ENCODE results near the gene B4GALNT3.

The B4GALNT3 gene

DNA sequence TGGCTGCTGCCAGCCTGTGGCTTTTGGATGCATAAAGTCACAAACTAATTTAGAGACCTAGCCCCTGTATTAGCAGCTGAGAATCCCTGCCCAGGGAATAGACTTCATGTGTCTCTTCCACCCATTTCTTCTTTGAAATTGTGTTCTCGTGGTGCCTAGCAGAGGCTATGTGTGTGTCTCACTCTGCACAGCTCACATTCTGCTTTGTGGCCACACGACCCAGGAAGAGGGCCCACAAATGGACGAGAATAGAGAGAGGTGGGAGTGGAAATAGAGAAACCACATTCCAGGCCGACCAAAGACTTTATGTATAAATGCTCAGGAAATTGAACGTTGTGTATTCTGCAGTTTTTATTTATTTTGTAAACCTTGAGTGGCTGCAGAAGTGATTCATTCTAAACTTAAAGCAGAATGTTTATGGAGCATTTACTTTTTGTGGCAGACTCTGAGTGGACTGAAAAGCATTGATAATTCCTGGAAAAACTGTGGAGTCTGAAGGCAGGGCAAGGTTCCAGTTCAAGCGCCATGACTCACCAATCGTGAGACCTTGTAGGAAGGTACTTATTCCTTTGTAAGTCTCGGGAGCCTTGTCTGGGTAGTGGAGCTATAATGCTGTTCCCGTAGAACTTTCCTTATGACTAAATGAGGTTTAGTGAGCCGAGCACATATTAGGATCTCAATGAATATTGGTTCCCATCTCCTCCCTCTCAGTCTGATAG, 9.1 kb downstream of the B4GALNT3 start:
- DNase-seq, result no peak

DNA sequence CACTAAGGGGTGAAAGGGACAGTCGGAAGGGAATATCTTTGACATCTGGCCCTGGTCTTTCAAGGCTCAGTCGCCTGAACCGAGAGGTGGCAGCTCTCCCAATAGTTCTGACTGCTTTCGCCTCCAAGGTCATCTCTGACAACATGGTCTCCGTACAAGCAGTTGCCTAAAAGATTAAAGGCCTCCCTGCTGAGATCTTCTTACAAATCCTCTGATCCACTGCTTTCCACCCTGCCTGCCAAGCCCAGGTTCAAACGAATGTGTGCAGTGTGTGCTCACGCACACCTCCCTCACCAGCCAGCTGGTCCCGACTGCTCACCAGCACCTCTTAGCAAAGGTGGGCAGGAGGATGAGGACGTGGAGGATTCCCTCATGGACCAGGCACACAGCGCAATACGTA, 10.4 kb downstream of the B4GALNT3 start:
- no peak for DNase-seq

DNA sequence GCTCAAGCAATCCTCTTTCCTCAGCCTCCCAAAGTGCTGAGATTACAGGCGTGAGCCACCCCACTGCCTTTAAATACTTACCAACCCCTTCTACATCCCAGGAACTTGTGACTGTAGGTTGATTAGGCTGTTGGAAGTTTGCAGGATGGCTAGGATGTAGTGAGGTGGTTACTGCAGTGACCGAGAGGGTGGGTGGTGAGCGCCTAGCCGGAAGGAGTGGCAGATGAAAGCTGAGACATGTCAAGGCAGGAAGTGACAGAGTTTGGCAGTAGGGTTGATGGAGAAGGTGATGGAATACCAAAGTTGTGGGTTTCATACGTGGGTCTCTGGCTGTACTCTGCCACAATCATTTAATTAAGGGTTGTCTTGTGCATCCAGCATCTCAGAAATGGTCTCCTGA, 13.5 kb downstream of the B4GALNT3 start:
- DNase-seq, result no peak

DNA sequence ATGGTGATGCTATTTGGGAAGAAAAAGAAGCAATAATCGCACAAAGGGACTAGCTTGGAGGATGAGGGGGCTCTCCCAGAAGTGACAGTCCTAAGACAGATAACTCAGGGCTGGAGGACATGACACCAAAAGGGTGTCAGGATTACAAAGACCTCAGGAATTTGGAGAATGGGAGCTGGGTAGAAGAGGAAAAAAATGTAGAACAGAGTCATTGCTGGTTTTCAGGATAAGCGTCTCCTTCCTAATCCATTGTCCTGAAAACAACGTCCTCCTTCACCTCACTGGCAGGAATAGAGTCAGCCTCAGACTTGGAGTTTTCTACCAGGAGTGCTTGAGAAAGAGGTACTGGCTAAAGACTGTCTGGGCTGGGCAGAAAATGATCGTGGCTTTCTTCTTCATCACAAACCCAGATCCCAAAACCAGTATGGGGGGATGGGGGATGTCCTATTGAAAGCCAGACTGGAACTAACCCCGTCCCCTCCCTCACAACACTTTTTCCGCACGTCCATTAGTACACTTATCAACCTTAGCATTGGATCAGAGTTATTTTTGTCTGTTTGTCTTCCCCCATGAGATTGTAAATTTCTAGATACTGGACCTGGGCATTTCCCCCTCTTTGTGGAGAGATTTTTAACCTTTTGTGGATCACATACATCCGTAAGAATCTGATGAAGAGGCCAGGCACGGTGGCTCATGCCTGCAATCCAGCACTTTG, 14.3 kb downstream of the B4GALNT3 start:
- DNase-seq, result no peak

DNA sequence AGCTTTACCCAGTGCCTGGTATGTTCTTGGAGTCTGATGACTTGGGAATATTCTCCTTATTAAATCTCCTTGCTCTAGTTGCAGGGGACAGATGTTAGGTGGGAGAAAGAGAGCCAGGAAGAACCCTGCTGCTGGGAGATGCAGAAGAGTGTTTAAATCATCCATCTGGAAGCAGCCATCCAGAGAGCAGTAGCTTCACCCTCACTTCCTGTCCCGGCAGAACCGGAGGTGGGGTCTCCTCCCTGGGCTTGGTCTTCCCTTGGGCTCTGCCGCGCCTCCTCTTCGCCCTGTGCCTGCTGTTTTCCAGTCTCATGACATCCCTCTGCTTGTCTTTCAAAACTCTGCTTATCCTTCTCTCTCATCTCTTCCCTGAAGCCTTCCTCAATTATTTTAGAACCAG, 15.5 kb downstream of the B4GALNT3 start:
- no peak for DNase-seq

DNA sequence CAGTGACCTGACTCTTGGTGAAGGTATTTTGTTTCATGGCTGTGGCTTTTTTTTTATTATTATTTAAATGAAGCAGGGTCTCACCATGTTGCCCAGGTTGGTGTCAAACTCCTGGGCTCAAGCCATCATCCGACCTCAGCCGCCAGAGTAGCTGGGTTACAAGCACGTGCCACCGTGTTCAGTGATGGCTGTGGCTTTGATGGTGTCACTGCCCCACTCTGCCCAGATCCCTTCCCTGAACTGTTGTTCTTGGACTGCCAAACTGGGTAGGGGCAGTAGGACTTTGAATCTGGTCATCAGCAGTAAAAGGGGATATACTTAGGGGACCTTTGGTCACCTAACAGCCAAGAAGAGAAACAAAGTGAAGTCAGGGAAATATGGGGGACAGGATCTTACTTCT, 19.4 kb downstream of the B4GALNT3 start:
- DNase-seq, result no peak

DNA sequence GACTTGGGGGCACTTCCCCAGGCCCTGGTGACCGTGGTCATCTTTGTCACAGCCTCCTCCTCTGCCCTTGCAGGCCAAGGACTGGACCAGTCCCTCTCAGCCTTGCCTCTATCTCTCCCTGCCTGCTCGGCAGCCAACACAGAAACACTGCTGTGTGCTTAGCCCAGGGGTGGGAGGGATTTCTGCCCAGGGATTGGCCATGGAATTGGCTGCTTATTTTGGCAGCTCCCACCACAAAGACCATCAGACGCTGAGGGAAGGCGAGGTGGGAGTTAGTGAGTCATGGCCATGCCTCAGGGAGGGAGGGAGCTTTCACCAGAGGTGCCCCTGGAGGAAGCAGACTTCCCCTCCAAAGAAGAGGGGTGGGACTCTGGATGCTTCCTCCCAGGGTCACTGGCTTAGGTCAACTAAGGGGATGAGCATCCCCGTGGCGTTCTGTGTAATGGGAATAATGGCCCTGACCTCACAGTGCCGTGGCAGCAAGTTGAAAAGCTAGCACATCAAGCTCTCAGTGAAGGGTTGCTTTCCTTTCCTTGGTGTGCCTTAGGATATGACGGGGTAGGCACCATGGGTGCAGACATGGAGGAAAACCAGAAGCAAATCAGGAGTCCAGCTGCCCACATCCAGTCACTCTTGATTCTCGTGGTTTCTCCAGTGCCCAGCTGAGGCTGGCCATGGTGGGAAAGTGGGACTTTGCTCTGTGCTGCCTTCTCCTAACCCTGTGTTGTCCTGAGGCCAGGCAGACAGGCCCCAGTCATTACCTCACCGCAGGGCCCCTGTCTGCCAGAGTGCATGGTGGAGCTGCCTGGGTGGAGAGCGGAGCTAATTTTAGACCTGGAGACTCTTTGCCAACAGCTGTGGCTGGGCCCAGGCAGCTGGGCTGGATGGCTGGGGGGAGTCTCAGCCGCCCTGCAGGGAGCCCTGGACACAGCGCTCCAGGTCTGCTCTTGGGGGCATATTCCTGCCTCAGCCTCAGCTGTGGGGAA, 21.4 kb downstream of the B4GALNT3 start:
- no peak for DNase-seq

DNA sequence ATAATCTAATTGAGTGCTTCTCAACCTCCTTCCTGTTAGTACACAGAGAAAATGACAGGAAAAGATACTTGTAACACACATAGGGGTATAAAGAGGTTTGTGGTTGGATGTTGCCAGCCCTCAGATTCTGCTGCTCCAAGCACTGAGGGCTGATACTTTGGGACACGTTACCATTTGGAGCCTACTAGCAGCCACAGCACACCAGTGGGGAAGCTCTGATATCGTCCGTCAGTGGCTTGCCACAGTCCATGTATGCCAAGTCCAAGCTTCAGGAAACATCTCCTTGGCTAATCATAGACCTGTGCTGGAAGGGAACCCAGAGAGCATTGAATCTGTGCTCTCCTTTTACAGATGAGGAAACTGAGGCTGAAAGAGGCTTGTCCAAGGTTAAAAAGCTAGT, 22.3 kb downstream of the B4GALNT3 start:
- no peak for DNase-seq

DNA sequence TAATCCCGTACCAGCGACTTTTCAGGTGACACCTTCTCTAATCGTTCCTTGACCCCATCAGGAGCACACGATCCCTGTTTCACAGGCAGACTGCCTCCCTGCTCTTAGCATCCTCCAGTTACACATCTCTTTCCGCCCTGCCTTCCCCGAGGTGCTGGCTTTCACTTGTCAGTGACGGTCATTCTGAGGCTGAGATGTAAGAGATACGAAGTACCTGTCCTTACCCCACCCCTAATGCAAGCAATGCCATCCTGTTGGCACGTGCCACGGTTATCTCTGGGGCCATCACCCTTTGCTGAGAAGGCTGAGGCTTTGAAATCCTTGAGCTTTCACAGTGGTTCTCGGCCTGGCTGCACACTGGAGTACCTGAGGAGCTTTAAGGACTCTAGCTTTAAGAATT, 24.4 kb downstream of the B4GALNT3 start:
- DNase-seq, result no peak

DNA sequence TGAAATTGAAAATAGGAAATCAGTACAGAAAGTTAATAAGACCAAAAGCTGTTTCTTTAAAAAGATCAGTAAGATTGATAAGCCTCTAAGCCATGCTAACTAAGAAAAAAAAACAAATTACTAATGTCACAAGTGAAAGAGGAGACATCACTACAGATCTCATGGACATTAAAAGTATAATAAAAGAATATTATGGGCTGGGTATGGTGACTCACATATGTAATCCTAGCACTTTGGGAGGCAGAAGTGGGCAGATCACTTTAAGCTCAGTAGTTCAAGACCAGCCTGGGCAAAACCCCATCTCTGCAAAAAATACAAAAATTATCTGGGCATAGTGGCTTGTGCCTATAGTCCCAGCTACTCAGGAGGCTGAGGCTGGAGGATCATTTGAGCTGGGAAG, 30.5 kb downstream of the B4GALNT3 start:
- DNase-seq, result no peak

DNA sequence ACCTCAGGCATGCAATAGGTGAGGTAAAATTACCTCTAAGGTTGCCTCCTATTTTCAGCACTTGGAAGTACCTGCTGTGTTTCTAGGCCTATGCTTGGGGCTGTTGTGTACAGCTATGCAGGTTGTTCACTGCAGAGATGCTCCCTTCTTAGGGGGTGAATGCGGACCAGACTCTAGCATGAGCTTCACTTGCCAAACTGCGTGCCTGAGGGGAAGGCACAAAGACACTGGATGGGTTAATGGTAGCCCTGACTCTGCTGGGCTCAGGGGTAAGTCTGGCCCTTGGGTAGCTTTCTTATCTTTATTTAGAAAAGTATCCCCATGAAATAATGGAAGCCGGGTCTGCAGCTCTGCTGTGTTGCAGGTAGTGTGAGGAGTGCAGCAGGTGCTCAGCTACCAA, 35.7 kb downstream of the B4GALNT3 start:
- DNase-seq, result no peak

DNA sequence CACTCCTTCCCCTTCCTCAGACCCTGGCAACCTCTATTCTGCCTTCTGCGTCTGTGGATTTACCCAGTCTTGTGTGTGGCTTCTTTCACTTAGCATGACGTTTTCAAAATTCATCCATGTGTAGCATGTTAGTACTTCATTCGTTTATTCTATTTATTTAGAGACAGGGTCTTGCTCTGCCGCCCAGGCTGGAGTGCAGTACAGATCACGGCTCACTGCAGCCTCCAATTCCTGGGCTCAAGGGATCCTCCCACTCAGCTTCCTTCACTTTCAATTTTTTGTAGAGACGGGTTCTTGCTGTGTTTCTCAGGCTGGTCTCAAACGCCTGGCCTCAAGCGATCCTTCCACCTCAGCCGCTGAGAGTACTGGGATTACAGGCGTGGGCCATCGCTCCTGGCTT, 37.0 kb downstream of the B4GALNT3 start:
- DNase-seq, result no peak

DNA sequence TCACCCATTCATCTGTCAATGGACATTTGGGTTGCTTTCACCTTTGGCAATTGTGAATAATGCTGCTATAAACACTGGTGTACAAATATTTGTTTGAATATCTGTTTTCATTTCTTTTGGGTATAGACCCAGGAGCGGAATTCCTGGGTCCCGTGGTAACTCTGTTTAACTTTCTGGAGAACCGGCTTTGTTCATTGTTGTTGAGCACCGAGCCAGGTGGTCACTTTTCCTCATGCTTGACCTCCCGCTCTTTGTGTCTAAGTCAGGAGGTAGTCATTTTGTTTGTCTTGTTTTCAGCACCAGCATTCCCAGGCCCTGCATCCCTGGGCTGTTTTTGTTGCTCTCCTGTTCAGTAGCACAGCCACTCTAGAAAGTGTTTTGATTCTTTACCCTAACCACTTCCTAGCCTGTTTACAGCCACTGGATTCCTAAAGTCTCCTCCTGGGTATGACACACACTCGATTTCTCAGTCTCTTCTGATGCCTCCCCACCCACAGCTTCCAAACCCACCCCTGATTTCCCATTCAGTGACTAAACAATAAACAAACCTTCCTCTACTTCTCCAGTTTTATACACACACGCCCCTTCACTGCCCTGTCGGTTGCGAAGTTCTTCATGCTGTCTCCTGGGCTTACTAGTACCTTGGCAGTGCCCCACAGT, 37.9 kb downstream of the B4GALNT3 start:
- DNase-seq, result no peak

DNA sequence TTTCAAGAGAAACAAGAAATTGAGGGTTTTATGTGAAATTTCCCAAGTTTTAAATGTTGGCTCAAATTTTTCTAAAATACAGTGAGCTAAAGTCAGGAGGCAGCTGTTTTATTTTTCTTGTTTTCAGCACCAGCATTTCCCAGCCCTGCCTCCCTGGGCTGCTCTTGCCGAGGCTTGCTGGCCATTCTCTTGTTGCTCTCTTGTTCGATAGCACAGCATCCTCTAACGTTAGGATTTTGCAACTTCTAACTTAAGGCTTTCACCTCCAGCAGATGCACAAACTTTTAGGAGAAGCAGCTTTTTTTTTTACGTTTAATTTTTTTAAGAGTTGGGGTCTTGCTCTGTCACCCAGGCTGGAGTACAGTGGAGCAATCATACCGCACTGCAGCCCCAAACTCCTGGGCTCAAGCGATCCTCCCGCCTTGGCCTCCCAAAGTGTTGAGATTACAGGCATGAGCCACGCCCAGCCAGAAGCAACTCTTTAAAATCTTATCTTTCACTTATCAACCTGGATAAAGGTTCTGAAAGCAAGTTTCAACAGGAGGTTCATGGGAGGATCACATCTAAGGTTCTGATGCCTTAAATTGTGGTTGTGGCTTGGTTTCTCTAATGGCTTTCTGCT, 40.2 kb downstream of the B4GALNT3 start:
- DNase-seq, result no peak

DNA sequence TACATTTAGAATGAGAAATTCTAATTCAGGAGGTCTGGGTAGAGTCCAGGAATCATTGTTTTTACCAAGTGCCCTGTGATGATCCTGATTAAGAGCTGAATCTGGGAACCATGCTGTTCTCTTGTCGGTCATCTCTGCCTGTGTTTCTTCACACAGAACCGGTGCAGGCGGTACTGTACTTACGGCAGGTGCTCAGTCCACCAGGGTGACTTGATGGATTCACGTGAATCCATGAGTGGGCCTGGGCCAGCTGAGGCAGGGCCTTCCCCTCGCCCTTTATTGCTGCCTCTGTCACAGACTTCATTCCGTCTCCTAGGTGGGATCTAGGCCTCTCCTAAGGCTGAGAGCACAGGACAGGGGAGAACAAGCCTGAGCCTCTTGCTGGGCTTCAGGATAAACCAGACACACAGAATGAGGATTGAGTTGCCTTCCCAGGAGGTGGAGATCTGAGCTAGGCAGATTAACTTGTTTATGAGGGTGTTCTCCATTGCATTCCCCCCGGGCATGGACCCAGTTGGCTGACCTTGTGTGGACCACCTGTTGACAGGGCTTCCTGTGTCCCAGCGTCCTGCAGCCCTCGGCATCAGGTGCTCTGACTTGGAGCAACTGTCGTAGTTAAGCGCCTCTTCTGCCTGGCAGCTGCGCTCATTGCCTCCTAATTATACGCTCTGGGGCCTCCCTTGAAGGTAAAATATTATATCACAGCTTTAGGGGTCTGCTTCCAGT, 42.1 kb downstream of the B4GALNT3 start:
- DNase-seq, result no peak

DNA sequence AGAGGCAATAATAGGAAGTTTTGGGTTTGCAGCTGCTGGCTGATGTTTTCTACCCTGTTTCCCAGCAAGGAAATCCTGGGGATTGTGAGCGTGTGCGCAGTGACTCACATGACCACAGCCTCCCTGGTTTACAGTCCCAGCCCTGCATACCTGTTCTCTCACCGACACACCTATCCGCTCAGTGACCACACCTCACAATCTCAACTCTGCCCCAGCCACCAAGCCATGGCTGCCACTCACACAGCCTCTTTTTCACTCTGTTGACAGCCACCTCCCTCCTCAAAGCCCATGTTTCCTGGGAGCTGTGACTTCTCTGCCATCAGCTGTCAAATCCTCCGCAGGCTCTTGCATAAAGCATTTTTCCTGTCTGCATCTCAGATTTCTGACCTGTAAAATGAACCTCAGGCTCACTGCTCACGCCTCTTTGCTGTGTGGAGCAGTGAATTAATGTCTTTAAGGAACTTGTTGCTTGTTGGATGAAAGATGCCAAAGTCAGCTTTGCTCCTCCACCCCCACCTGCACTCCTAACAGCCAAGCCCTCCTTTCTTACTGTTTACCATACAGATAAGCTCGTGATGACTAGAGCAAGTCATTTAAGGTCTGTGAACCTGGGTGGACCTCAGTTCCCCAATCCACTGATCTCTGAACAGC, 43.5 kb downstream of the B4GALNT3 start:
- no peak for DNase-seq

DNA sequence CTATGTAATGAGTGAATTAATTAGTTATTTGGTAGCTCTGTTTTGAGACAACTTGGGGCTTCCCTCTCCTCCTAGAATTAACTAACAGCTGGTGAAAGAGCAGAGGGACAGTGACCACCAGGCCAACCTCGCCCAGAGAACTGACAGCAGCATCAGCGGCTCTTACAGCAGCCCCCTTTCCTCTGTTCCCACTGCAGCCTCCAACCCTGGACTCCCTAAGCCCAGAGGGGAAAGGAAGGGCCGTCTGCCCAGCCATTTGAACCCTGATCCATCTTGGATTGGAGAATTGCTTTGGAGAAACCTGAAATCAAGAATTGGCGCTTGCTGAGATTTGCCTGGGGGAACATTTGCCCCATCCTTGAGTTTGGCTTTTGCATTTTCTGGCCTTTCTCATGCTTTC, 45.5 kb downstream of the B4GALNT3 start:
- no peak for DNase-seq

DNA sequence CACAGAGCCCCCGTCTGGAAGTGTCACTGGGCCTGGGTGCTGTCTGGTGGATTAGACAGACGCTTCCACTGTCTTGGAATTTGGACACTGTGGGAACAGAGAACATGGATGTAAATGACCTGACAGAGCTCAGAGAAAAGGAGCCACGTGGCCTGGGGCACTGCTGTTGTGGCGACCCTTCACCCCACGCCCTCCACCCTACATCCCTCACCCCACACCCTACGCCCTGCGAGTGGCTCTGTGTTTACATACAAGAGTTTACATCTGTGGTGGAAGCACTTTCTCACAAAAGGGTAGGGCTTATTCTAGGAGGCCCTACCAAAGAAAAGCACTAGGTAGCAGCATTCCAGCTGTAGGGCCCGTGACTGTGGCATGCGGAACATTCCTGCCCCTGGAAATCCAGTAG, 47.7 kb downstream of the B4GALNT3 start:
- DNase-seq, result no peak

DNA sequence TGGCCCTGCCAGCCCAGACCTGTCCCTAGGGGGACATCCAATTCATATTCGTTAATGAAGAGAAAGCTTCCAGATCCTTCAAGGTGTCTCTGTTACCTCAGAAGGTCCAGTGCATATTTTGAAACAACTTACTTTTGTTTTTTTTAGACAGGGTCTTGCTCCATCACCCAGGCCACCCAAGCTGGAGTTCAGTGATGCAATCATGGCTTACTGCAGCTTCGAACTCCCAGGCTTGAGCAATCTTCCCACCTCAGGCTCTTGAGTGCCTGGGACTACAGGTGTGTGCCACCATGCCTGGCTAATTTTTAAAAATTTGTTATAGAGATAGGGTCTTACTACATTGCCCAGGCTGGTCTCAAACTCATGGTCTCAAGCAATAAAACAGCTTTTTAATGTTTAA, 48.4 kb downstream of the B4GALNT3 start:
- no peak for DNase-seq

DNA sequence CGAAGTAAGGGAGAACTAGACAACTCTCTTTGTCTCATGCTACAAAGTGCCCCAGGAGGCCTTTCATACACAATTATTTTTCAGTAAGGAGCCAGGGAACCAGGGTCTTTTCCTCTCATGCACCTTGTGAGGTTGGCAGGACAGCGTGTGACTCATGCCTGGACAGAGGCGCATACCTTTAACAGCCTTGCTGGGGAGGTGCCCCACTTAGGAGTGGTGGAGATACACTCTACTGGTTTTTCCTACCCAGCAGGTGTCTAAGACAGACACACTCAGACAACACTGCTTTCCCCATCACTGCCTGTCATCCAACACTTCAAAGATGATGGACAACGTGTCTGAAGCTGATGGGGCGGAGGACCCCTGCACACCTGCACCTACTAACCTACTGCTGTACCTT, 49.1 kb downstream of the B4GALNT3 start:
- no peak for DNase-seq

DNA sequence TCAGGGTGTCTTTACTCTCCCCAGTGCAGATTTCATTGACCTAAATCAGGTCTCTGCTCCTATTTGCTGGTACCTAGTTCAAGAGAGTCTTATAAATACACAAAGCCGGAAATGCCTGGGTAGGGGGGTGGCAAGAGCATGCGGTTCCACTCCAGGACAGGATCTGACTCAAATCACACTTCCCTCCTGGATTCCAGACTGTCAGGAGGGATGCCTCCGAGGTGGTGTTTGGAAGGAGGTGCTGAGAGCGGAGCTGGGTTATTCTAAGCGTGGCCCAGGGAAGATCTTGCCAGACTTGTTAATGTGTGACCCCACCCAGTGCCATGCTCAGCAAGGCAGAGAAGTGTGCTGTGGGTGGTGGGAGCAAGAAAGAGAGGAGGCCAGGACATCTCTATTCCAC, 49.8 kb downstream of the B4GALNT3 start:
- DNase-seq, result no peak

Measured in activated CD4-positive, alpha-beta T cell treated with anti-CD3 and anti-CD28 coated beads, Interleukin-2, amount 50 U/mL, for 16 hours (primary cell).